AG08395 (cell line): Measurements from ENCODE around the gene NSFL1C.
"Not testable (repeated sequence)": the region's sequence is repeated elsewhere in the genome, so short reads cannot be mapped to it uniquely, and the experiment has no call there.

ENCODE experiments used
- DNase-seq: peaks from one replicate; pipeline ENCODE4 v3.0.0; 2012; ENCODE audit warnings: mixed read lengths, low spot score

The NSFL1C gene

GRCh38 chr20:1466211-1467081, at the start of gene NSFL1C:
Gene NSFL1C (minus strand): TSS chr20:1466849. CDS start chr20:1466824, 25 bp downstream.
- peak; percentile 96 for DNase-seq

GRCh38 chr20:1513801-1514200, 47.2 kb upstream of the NSFL1C start:
- no peak for DNase-seq

- DNase-seq = peak; percentile 62
Observed at GRCh38 chr20:1509237-1509636, 42.6 kb upstream of the NSFL1C start.

GRCh38 chr20:1508574-1508973, 41.9 kb upstream of the NSFL1C start:
- DNase-seq = no peak

- no peak for DNase-seq
Observed at GRCh38 chr20:1507276-1507675, 40.6 kb upstream of the NSFL1C start.

GRCh38 chr20:1505871-1506270, 39.2 kb upstream of the NSFL1C start:
- peak; percentile 15 for DNase-seq

GRCh38 chr20:1505361-1505760, 38.7 kb upstream of the NSFL1C start:
- DNase-seq = peak; percentile 39

- DNase-seq = peak; percentile 93
Observed at GRCh38 chr20:1503564-1504227, 37.0 kb upstream of the NSFL1C start.

GRCh38 chr20:1500496-1500895, 33.8 kb upstream of the NSFL1C start:
- DNase-seq = no peak

GRCh38 chr20:1499528-1500420, 33.1 kb upstream of the NSFL1C start:
- no peak for DNase-seq

GRCh38 chr20:1497371-1497770, 30.7 kb upstream of the NSFL1C start:
- DNase-seq = not testable (repeated sequence)

- DNase-seq = no peak
Observed at GRCh38 chr20:1496930-1497329, 30.3 kb upstream of the NSFL1C start.

GRCh38 chr20:1494436-1494835, 27.8 kb upstream of the NSFL1C start:
- no peak for DNase-seq

- no peak for DNase-seq
Observed at GRCh38 chr20:1493536-1493935, 26.9 kb upstream of the NSFL1C start.

GRCh38 chr20:1491860-1492642, 25.4 kb upstream of the NSFL1C start:
- no peak for DNase-seq

- DNase-seq = no peak
Observed at GRCh38 chr20:1491281-1491840, 24.7 kb upstream of the NSFL1C start, which contains the start of gene SIRPB2. Gene SIRPB2 (minus strand): TSS chr20:1491420. CDS start chr20:1491359, 61 bp downstream.

GRCh38 chr20:1490643-1491195, 24.1 kb upstream of the NSFL1C start:
- DNase-seq = no peak

GRCh38 chr20:1489764-1490436, 23.3 kb upstream of the NSFL1C start:
- peak; percentile 30 for DNase-seq

- DNase-seq = no peak
Observed at GRCh38 chr20:1489325-1489724, 22.7 kb upstream of the NSFL1C start.

GRCh38 chr20:1486566-1486965, 19.9 kb upstream of the NSFL1C start:
- DNase-seq = no peak
